Keratinocyte (primary cell): Measurements from ENCODE around the gene DIP2C.

ENCODE experiments used
- EZH2 ChIP-seq: IDR thresholded peaks from one replicate; pipeline ENCODE4 v1.6.1; 2012; ENCODE audit warnings: inconsistent platforms, mild to moderate bottlenecking, low read length, moderate library complexity
- TF ChIP-seq, protein P1 (sequence below), 3 experiments: IDR thresholded peaks in 1 of 3; conservative IDR thresholded peaks in 1 of 3; optimal IDR thresholded peaks in 1 of 3; 2 replicates in 2 of 3; 3 replicates in 1 of 3; pipeline versions ENCODE3 to v1.5.1; 2011; ENCODE audit warnings: low read length in 3 of 3, mild to moderate bottlenecking in 3 of 3, moderate library complexity in 2 of 3, control low read depth in 1 of 3, inconsistent platforms in 1 of 3; ENCODE audit not compliant: insufficient read depth in 2 of 3; ENCODE audit errors: extremely low read depth in 1 of 3

DNA sequence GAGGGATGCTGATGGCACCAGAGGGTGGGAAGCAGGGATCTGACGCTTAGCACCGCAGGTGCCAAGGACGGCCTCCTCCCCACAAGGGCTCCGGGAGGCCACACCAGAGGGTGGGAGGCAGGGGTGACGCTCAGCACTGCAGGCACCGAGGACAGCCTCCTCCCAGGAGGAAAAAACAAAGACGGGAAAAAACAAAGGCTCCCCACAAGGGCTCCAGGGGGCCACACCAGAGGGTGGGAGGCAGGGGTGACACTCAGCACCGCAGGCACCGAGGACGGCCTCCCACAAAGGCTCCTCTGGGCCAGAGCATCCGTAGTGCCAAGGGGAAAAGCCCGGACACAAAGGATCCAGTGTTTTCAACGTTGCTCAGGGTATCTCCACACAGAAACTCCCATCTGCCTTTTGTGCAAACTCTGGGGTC lies 25.6 kb downstream of the DIP2C start:
- TF ChIP-seq, protein P1, sequence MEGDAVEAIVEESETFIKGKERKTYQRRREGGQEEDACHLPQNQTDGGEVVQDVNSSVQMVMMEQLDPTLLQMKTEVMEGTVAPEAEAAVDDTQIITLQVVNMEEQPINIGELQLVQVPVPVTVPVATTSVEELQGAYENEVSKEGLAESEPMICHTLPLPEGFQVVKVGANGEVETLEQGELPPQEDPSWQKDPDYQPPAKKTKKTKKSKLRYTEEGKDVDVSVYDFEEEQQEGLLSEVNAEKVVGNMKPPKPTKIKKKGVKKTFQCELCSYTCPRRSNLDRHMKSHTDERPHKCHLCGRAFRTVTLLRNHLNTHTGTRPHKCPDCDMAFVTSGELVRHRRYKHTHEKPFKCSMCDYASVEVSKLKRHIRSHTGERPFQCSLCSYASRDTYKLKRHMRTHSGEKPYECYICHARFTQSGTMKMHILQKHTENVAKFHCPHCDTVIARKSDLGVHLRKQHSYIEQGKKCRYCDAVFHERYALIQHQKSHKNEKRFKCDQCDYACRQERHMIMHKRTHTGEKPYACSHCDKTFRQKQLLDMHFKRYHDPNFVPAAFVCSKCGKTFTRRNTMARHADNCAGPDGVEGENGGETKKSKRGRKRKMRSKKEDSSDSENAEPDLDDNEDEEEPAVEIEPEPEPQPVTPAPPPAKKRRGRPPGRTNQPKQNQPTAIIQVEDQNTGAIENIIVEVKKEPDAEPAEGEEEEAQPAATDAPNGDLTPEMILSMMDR (optimal IDR thresholded peaks at IDR 0.05 in 1 of 3, IDR thresholded peaks at IDR 0.05 in 1 of 3, conservative IDR thresholded peaks at IDR 0.05 in 1 of 3; ENCODE audit: extremely low read depth in 1 of 3, insufficient read depth in 2 of 3, low read length in 3 of 3) = no peak
- TF ChIP-seq EZH2 = no peak
